Cardiac ventricle fibroblast (primary cell): ENCODE data around the gene CHST7. TPM values are rescaled to one million over a fixed set of nuclear protein-coding genes. Genes with fewer than 3 reads are reported as not detected.

Experiments
- total RNA-seq: library from RNA; depleted of rRNA; stranded (reverse); fragments of >200 nt; gene quantifications from 2 replicates; pipeline ENCODE4 v1.2.3, GENCODE V29; 2015

The CHST7 gene
- 10.9 and 11.7 TPM in 2 replicates for total RNA-seq

GRCh38 chrX:46573331-46573891 is at the start of gene CHST7:
Gene CHST7 (plus strand): TSS chrX:46573765. CDS start chrX:46573932, 167 bp downstream.

GRCh38 chrX:46545111-46546005 is 28.2 kb upstream of the CHST7 start, which contains the start of gene ZNF674:
Gene ZNF674 (minus strand): TSS chrX:46545421. CDS start chrX:46542087, 3,334 bp downstream.

Other genes starting within 250 kb of the CHST7 start
- 1.9 TPM in 2 replicates for gene ZNF674, start 28.3 kb upstream of the CHST7 start, total RNA-seq
- 4.8 and 5.8 TPM in 2 replicates for gene SLC9A7, start 185.4 kb downstream of the CHST7 start, total RNA-seq